Mesenchymal stem cell (in vitro differentiated cells and primary cell): ENCODE measurements around the gene DEK.

Experiments used
- DNase-seq: peaks from one replicate; pipeline ENCODE4 v3.0.0-alpha.2; 2013
- H2AFZ ChIP-seq: one replicate; pipeline ENCODE4 v1.6.1; 2013; ENCODE audit warnings: low read depth, mild to moderate bottlenecking, control low read depth, inconsistent platforms, low read length, moderate library complexity
- H2AK5ac ChIP-seq: 2 replicates; pipeline ENCODE4 v1.6.1; 2013; ENCODE audit warnings: low read length, moderate library complexity, mild to moderate bottlenecking, inconsistent platforms; ENCODE audit not compliant: severe bottlenecking
- H2BK120ac ChIP-seq: one replicate; pipeline ENCODE4 v1.6.1; 2013; ENCODE audit warnings: low read depth, mild to moderate bottlenecking, inconsistent platforms, low read length, moderate library complexity
- H2BK12ac ChIP-seq, 2 experiments: one replicate each; pipeline ENCODE4 v1.6.1; 2013; ENCODE audit warnings: inconsistent platforms in 2 of 2, low read length in 2 of 2, mild to moderate bottlenecking in 2 of 2, moderate library complexity in 2 of 2, control low read depth in 1 of 2
- H2BK15ac ChIP-seq: one replicate; pipeline ENCODE4 v1.6.1; 2013; ENCODE audit warnings: mild to moderate bottlenecking, low read depth, inconsistent platforms; ENCODE audit not compliant: poor library complexity, severe bottlenecking
- H2BK5ac ChIP-seq: 2 replicates; pipeline ENCODE4 v1.6.1; 2013; ENCODE audit warnings: low read depth, mild to moderate bottlenecking, low read length, control low read depth, inconsistent platforms; ENCODE audit not compliant: poor library complexity, severe bottlenecking
- H3K14ac ChIP-seq, 2 experiments: one replicate each; pipeline ENCODE4 v1.6.1; 2013; ENCODE audit warnings: inconsistent platforms in 2 of 2, low read length in 2 of 2, control low read depth in 1 of 2, mild to moderate bottlenecking in 1 of 2, moderate library complexity in 1 of 2
- H3K18ac ChIP-seq, 2 experiments: one replicate each; pipeline ENCODE4 v1.6.1; 2013; ENCODE audit warnings: inconsistent platforms in 2 of 2, low read length in 2 of 2, control low read depth in 1 of 2, low read depth in 1 of 2, mild to moderate bottlenecking in 1 of 2
- H3K23ac ChIP-seq, 2 experiments: one replicate each; pipeline ENCODE4 v1.6.1; 2013; ENCODE audit warnings: inconsistent platforms in 2 of 2, low read length in 2 of 2, mild to moderate bottlenecking in 2 of 2, moderate library complexity in 2 of 2, control low read depth in 1 of 2
- H3K27ac ChIP-seq: 2 replicates; pipeline ENCODE4 v1.5.1; 2013; ENCODE audit warnings: mild to moderate bottlenecking, moderate library complexity, low read length, control low read depth, inconsistent platforms; ENCODE audit not compliant: poor library complexity, severe bottlenecking
- H3K27me3 ChIP-seq, 2 experiments: 2 replicates each; pipeline versions ENCODE4 v1.6.1 to v1.7.0; 2013; ENCODE audit warnings: low read length in 2 of 2, mild to moderate bottlenecking in 2 of 2, moderate library complexity in 2 of 2, control low read depth in 1 of 2, inconsistent platforms in 1 of 2; ENCODE audit not compliant: control insufficient read depth in 1 of 2, insufficient read depth in 1 of 2
- H3K36me3 ChIP-seq, 2 experiments: 2 replicates each; pipeline versions ENCODE4 v1.6.1 to v1.7.0; 2013; ENCODE audit warnings: low read length in 2 of 2, control low read depth in 1 of 2, inconsistent platforms in 1 of 2, low read depth in 1 of 2, mild to moderate bottlenecking in 1 of 2; ENCODE audit not compliant: insufficient read depth in 2 of 2, control insufficient read depth in 1 of 2
- H3K4ac ChIP-seq, 2 experiments: one replicate each; pipeline ENCODE4 v1.6.1; 2013; ENCODE audit warnings: inconsistent platforms in 2 of 2, low read length in 2 of 2, mild to moderate bottlenecking in 2 of 2, moderate library complexity in 2 of 2, control low read depth in 1 of 2, low read depth in 1 of 2
- H3K4me1 ChIP-seq: 2 replicates; pipeline ENCODE4 v1.6.1; 2013; ENCODE audit warnings: low read depth, low read length, control low read depth; ENCODE audit not compliant: control insufficient read depth, insufficient read depth
- H3K4me2 ChIP-seq: 2 replicates; pipeline ENCODE4 v1.6.1; 2013; ENCODE audit warnings: low read length, mild to moderate bottlenecking, inconsistent platforms; ENCODE audit not compliant: poor library complexity, severe bottlenecking
- H3K4me3 ChIP-seq, 2 experiments: 2 replicates each; pipeline versions ENCODE4 v1.5.1 to v1.7.0; 2013; ENCODE audit warnings: low read length in 2 of 2, mild to moderate bottlenecking in 2 of 2, control low read depth in 1 of 2, low read depth in 1 of 2; ENCODE audit not compliant: insufficient read depth in 1 of 2
- H3K79me1 ChIP-seq: replicated peaks from 2 replicates; pipeline ENCODE4 v1.6.1; 2013; ENCODE audit warnings: mild to moderate bottlenecking, control low read depth, low read length, inconsistent platforms; ENCODE audit not compliant: poor library complexity, severe bottlenecking
- H3K9ac ChIP-seq: 2 replicates; pipeline ENCODE4 v1.7.0; 2013; ENCODE audit warnings: mild to moderate bottlenecking, low read length, moderate library complexity
- H3K9me3 ChIP-seq: 2 replicates; pipeline ENCODE4 v1.7.0; 2013; ENCODE audit warnings: mild to moderate bottlenecking, low read length; ENCODE audit not compliant: control insufficient read depth
- H4K8ac ChIP-seq: one replicate; pipeline ENCODE4 v1.6.1; 2013; ENCODE audit warnings: inconsistent platforms, mild to moderate bottlenecking, low read length, moderate library complexity
- H4K91ac ChIP-seq: one replicate; pipeline ENCODE4 v1.6.1; 2013; ENCODE audit warnings: mild to moderate bottlenecking, low read length, inconsistent platforms
- WGBS: methylation state at CpG from one replicate; pipeline ENCODE4 v1.1.7; 2013; ENCODE audit warnings: mixed read lengths; 5-methylcytosine and 5-hydroxymethylcytosine counted together

The DEK gene

GRCh38 chr6:18289283-18289682 lies 25.0 kb upstream of the DEK start:
- 95% methylated on average over 4 of the region's 4 CpGs for WGBS
- Histone ChIP-seq H2BK15ac (no peak overlapping the region), H4K8ac (no peak overlapping the region), H3K23ac (no peak overlapping the region), H3K36me3 (no peaks in the 10 kb centered on the region), H2BK5ac (no peak overlapping the region), H3K4me3 (no peak overlapping the region), H2AFZ (no peak overlapping the region), H3K4ac (no peak overlapping the region), H4K91ac (no peak overlapping the region), H2BK12ac (no peak overlapping the region), H2AK5ac (no peak overlapping the region), H3K27me3 (peaks cover 0 to 7% of the 10 kb centered on the region in 2 experiments), H3K27ac (no peak overlapping the region), H3K79me1 (no peaks in the 10 kb centered on the region), H3K18ac (no peak overlapping the region), H3K14ac (no peak overlapping the region), H2BK120ac (no peak overlapping the region), H3K4me1 (peaks cover 1% of the 10 kb centered on the region), H3K9me3 (no peaks in the 10 kb centered on the region), H3K9ac (no peak overlapping the region), H3K4me2 (no peak overlapping the region)
- DNase-seq: no peak

GRCh38 chr6:18284261-18284660 lies 19.9 kb upstream of the DEK start:
- H3K79me1 ChIP-seq: no peaks in the 10 kb centered on the region
- H2AFZ ChIP-seq: no peak overlapping the region
- no peak overlapping the region for H3K9ac ChIP-seq
- H3K4me1 ChIP-seq: peaks cover 3% of the 10 kb centered on the region
- H3K4me2 ChIP-seq: no peak overlapping the region
- peaks cover 0 to under 1% of the 10 kb centered on the region in 2 experiments for H3K27me3 ChIP-seq
- H2BK120ac ChIP-seq: no peak overlapping the region
- no peak overlapping the region for H4K91ac ChIP-seq
- no peak overlapping the region for H3K14ac ChIP-seq
- H3K18ac ChIP-seq: no peak overlapping the region
- WGBS: 87% methylated on average over 2 of the region's 2 CpGs
- H3K9me3 ChIP-seq: no peaks in the 10 kb centered on the region
- H4K8ac ChIP-seq: no peak overlapping the region
- no peak overlapping the region for H3K4me3 ChIP-seq
- no peak overlapping the region for H3K23ac ChIP-seq
- no peak overlapping the region for H2BK12ac ChIP-seq
- H3K36me3 ChIP-seq: no peaks in the 10 kb centered on the region
- no peak overlapping the region for H3K27ac ChIP-seq
- DNase-seq: no peak
- no peak overlapping the region for H3K4ac ChIP-seq
- no peak overlapping the region for H2BK5ac ChIP-seq
- H2BK15ac ChIP-seq: no peak overlapping the region
- peak overlapping the region; percentile 39 for H2AK5ac ChIP-seq

DNA sequence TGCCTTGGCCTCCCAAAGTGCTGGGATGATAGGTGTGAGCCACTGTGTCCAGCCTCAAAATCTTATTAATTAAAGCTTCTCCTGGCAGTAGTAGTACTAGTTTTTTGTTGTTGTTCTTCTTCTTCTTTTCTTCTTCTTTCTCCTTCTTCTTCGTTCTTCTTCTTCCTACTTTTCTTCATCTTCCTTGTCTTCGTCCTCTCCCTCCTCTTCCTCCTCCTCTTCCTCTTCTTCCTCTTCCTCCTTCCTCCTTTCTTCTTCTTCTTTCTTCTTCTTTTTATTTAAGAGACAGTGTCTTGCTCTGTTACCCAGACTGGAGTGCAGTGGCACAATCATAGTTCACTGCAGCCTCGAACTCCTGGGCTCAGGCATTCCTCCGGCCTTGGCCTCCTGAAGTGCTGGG lies 17.2 kb upstream of the DEK start:
- Histone ChIP-seq H3K14ac (no peak overlapping the region), H2BK120ac (no peak overlapping the region), H2AK5ac (no peak overlapping the region), H3K36me3 (no peaks in the 10 kb centered on the region), H3K23ac (no peak overlapping the region), H2BK12ac (no peak overlapping the region), H3K4me2 (no peak overlapping the region), H3K18ac (no peak overlapping the region), H2BK5ac (no peak overlapping the region), H2BK15ac (no peak overlapping the region), H3K4me1 (peaks cover 11% of the 10 kb centered on the region), H3K4ac (no peak overlapping the region), H4K8ac (no peak overlapping the region), H3K9ac (no peak overlapping the region), H4K91ac (no peak overlapping the region), H3K27me3 (peaks cover 16 to 23% of the 10 kb centered on the region in 2 experiments), H3K79me1 (no peaks in the 10 kb centered on the region), H3K9me3 (no peaks in the 10 kb centered on the region), H2AFZ (no peak overlapping the region), H3K27ac (no peak overlapping the region), H3K4me3 (no peak overlapping the region)
- DNase-seq: no peak
- 77% methylated on average over 4 of the region's 4 CpGs for WGBS

GRCh38 chr6:18280084-18280483 lies 15.8 kb upstream of the DEK start:
- Histone ChIP-seq H3K9ac (no peak overlapping the region), H3K27ac (no peak overlapping the region), H3K18ac (no peak overlapping the region), H2AK5ac (no peak overlapping the region), H3K36me3 (no peaks in the 10 kb centered on the region), H3K9me3 (no peaks in the 10 kb centered on the region), H2BK12ac (no peak overlapping the region), H4K91ac (no peak overlapping the region), H3K4me1 (peaks cover 12% of the 10 kb centered on the region), H3K27me3 (peaks cover 27 to 36% of the 10 kb centered on the region in 2 experiments), H4K8ac (no peak overlapping the region), H3K4me2 (no peak overlapping the region), H2BK15ac (no peak overlapping the region), H3K23ac (no peak overlapping the region), H2BK120ac (no peak overlapping the region), H3K14ac (no peak overlapping the region), H3K4me3 (no peak overlapping the region), H3K79me1 (no peaks in the 10 kb centered on the region), H3K4ac (no peak overlapping the region), H2BK5ac (no peak overlapping the region), H2AFZ (no peak overlapping the region)
- 56% methylated on average over 6 of the region's 6 CpGs for WGBS
- no peak for DNase-seq
